Measurements from ENCODE around the gene MAP1LC3B2. TPM values are rescaled to one million over a fixed set of nuclear protein-coding genes. Genes with fewer than 3 reads are reported as not detected.
A peak's percentile ranks its signal among the peaks of the same experiment; 100 is the strongest.
"Not testable (repeated sequence)": the region's sequence is repeated elsewhere in the genome, so short reads cannot be mapped to it uniquely, and the experiment has no call there.

The MAP1LC3B2 gene
- total RNA-seq, 1 donor from 2014 or later, result not detected

- H3K27me3 ChIP-seq (ENCODE audit: control insufficient read depth in 3 of 3, insufficient read depth in 3 of 3, low read length in 3 of 3), result no peaks in the 10 kb centered on the region
- H3K9me3 ChIP-seq (ENCODE audit: control insufficient read depth in 3 of 3, low read length in 3 of 3), result no peaks in the 10 kb centered on the region
- H3K4me3 ChIP-seq (ENCODE audit: low read length in 3 of 3), result no peak overlapping the region
- H3K36me3 ChIP-seq (ENCODE audit: control insufficient read depth in 3 of 3, insufficient read depth in 3 of 3, low read length in 3 of 3), result no peaks in the 10 kb centered on the region
- H3K9ac ChIP-seq (ENCODE audit: low read depth in 1 of 3, low read length in 3 of 3), result no peak overlapping the region
- H3K4me1 ChIP-seq (ENCODE audit: control insufficient read depth in 3 of 3, insufficient read depth in 3 of 3, low read length in 3 of 3), result peaks cover 9 to 10% (median 9%) of the 10 kb centered on the region in 3 donors
- no peak overlapping the region for H3K27ac ChIP-seq (ENCODE audit: low read depth, low read length)
These were observed 2.7 kb upstream of the MAP1LC3B2 start for GRCh38 chr12:116556356-116556952.

DNA sequence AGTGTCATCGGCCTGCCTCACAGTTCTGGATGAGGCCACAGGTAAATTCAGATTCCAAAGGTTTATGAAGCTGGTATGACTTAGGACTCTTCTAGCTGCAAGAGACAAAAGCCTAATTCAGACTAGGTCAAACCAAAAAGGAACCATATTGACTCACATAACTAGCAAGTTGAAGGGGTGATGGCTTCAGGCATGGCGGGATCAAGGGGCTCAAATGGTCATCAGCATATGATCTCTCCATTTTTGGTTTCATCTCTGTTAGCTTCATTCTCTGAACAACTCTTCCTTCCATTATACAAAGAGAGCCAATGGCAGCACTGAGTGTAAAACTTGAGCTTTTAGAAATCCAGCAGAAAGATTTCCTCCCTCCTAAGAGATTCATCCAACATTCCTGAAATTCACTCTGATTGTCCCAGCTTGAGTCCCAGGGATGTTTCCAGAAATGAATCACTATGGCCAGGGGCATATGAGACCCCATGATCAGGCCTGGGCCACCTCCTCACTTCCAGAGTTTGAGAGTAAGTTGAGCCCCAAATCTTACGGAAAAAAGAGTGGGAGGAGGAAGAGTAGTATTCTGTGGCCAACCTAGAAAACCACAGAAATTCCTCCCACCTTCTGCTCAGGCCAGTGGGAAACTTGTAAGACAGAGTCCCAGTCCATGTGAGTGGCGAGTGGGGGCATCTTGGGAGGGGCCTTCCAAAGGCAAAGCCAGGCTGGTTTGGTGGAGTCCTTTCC lies 2.0 kb upstream of the MAP1LC3B2 start:
- H3K36me3 ChIP-seq (ENCODE audit: control insufficient read depth in 3 of 3, insufficient read depth in 3 of 3, low read length in 3 of 3), result no peaks in the 10 kb centered on the region
- no peak overlapping the region for H3K9ac ChIP-seq (ENCODE audit: low read depth in 1 of 3, low read length in 3 of 3)
- peaks cover 9 to 10% (median 9%) of the 10 kb centered on the region in 3 donors for H3K4me1 ChIP-seq (ENCODE audit: control insufficient read depth in 3 of 3, insufficient read depth in 3 of 3, low read length in 3 of 3)
- H3K27ac ChIP-seq (ENCODE audit: low read depth, low read length), result no peak overlapping the region
- no peaks in the 10 kb centered on the region for H3K9me3 ChIP-seq (ENCODE audit: control insufficient read depth in 3 of 3, low read length in 3 of 3)
- H3K4me3 ChIP-seq (ENCODE audit: low read length in 3 of 3), result no peak overlapping the region
- no peaks in the 10 kb centered on the region for H3K27me3 ChIP-seq (ENCODE audit: control insufficient read depth in 3 of 3, insufficient read depth in 3 of 3, low read length in 3 of 3)

GRCh38 chr12:116558280-116559161 lies 660 bp upstream of the MAP1LC3B2 start:
- no peak overlapping the region for H3K9ac ChIP-seq (ENCODE audit: low read depth in 1 of 3, low read length in 3 of 3)
- peak overlapping the region; percentile 50 for H3K27ac ChIP-seq (ENCODE audit: low read depth, low read length)
- H3K27me3 ChIP-seq (ENCODE audit: control insufficient read depth in 3 of 3, insufficient read depth in 3 of 3, low read length in 3 of 3), result no peaks in the 10 kb centered on the region
- H3K4me3 ChIP-seq (ENCODE audit: low read length in 3 of 3), result no peak overlapping the region
- H3K4me1 ChIP-seq (ENCODE audit: control insufficient read depth in 3 of 3, insufficient read depth in 3 of 3, low read length in 3 of 3), result peaks cover 9 to 10% (median 9%) of the 10 kb centered on the region in 3 donors
- no peaks in the 10 kb centered on the region for H3K36me3 ChIP-seq (ENCODE audit: control insufficient read depth in 3 of 3, insufficient read depth in 3 of 3, low read length in 3 of 3)
- H3K9me3 ChIP-seq (ENCODE audit: control insufficient read depth in 3 of 3, low read length in 3 of 3), result no peaks in the 10 kb centered on the region

DNA sequence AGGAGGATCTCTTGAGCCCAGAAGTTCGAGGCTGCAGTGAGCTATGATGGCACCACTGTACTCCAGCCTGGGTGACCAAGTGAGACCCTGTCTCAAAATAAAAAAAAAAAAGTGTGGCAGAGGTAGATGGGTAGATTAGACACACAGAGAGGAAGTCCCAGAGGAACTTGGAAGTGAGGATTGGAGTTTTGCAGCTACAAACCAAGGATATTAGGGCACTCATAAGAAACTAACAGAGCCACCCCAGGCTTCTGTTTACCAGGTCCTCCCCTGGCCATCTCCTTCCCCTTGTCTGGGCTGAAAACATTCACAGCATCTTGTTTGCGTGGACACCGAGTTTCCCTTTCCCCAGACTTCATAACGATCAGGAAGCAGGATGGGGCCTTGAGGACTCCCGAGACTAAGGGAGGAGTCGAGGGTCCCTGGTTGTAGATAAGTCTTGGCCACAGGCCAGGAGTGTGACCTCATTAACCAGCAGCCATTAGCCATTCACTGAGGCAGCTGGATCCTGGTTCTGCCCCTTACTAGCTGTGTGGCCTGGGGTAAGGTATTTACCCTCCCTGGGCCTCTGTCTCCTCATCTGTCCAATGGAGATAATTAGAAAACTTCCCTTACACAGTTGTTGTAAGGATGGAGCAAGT lies 2.1 kb downstream of the MAP1LC3B2 start:
- no peaks in the 10 kb centered on the region for H3K36me3 ChIP-seq (ENCODE audit: control insufficient read depth in 3 of 3, insufficient read depth in 3 of 3, low read length in 3 of 3)
- no peaks in the 10 kb centered on the region for H3K9me3 ChIP-seq (ENCODE audit: control insufficient read depth in 3 of 3, low read length in 3 of 3)
- H3K9ac ChIP-seq (ENCODE audit: low read depth in 1 of 3, low read length in 3 of 3), result no peak overlapping the region
- H3K4me1 ChIP-seq (ENCODE audit: control insufficient read depth in 3 of 3, insufficient read depth in 3 of 3, low read length in 3 of 3), result peaks cover 9 to 10% (median 9%) of the 10 kb centered on the region in 3 donors
- no peaks in the 10 kb centered on the region for H3K27me3 ChIP-seq (ENCODE audit: control insufficient read depth in 3 of 3, insufficient read depth in 3 of 3, low read length in 3 of 3)
- no peak overlapping the region for H3K27ac ChIP-seq (ENCODE audit: low read depth, low read length)
- H3K4me3 ChIP-seq (ENCODE audit: low read length in 3 of 3), result no peak overlapping the region

DNA sequence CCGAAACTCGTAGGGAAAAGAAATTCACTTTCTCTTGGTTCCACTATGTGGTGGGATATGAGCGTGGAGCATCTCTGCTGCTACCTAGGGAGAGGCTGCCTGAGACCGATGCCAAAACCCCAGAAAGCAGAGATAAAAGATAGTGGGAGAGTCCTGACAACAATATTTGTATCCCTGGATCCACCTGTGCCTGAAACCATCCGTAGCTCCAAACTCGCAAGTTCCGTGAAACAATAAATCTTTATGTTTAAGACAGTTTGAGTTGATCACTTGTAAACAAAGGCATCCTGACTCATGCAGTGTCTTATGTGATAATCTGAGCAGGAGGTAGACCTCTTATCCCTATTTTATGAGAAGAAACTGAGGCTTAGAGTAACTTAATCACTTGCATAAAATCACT lies 2.9 kb downstream of the MAP1LC3B2 start:
- peaks cover 9 to 10% (median 9%) of the 10 kb centered on the region in 3 donors for H3K4me1 ChIP-seq (ENCODE audit: control insufficient read depth in 3 of 3, insufficient read depth in 3 of 3, low read length in 3 of 3)
- no peak overlapping the region for H3K9ac ChIP-seq (ENCODE audit: low read depth in 1 of 3, low read length in 3 of 3)
- H3K9me3 ChIP-seq (ENCODE audit: control insufficient read depth in 3 of 3, low read length in 3 of 3), result no peaks in the 10 kb centered on the region
- H3K27ac ChIP-seq (ENCODE audit: low read depth, low read length), result no peak overlapping the region
- H3K36me3 ChIP-seq (ENCODE audit: control insufficient read depth in 3 of 3, insufficient read depth in 3 of 3, low read length in 3 of 3), result no peaks in the 10 kb centered on the region
- no peaks in the 10 kb centered on the region for H3K27me3 ChIP-seq (ENCODE audit: control insufficient read depth in 3 of 3, insufficient read depth in 3 of 3, low read length in 3 of 3)
- no peak overlapping the region for H3K4me3 ChIP-seq (ENCODE audit: low read length in 3 of 3)

GRCh38 chr12:116563262-116563661 lies 4.1 kb downstream of the MAP1LC3B2 start:
- Histone ChIP-seq H3K9ac (ENCODE audit: low read depth in 1 of 3, low read length in 3 of 3) (no peak overlapping the region), H3K27ac (ENCODE audit: low read depth, low read length) (no peak overlapping the region), H3K4me3 (ENCODE audit: low read length in 3 of 3) (no peak overlapping the region), H3K9me3 (ENCODE audit: control insufficient read depth in 3 of 3, low read length in 3 of 3) (no peaks in the 10 kb centered on the region), H3K36me3 (ENCODE audit: control insufficient read depth in 3 of 3, insufficient read depth in 3 of 3, low read length in 3 of 3) (no peaks in the 10 kb centered on the region), H3K27me3 (ENCODE audit: control insufficient read depth in 3 of 3, insufficient read depth in 3 of 3, low read length in 3 of 3) (no peaks in the 10 kb centered on the region), H3K4me1 (ENCODE audit: control insufficient read depth in 3 of 3, insufficient read depth in 3 of 3, low read length in 3 of 3) (peaks cover 9 to 10% (median 9%) of the 10 kb centered on the region in 3 donors)

GRCh38 chr12:116564080-116564479 lies 4.9 kb downstream of the MAP1LC3B2 start:
- Histone ChIP-seq H3K36me3 (ENCODE audit: control insufficient read depth in 3 of 3, insufficient read depth in 3 of 3, low read length in 3 of 3) (no peaks in the 10 kb centered on the region), H3K27me3 (ENCODE audit: control insufficient read depth in 3 of 3, insufficient read depth in 3 of 3, low read length in 3 of 3) (no peaks in the 10 kb centered on the region)

GRCh38 chr12:116565221-116565620 lies 6.0 kb downstream of the MAP1LC3B2 start:
- H3K36me3 ChIP-seq (ENCODE audit: control insufficient read depth in 3 of 3, insufficient read depth in 3 of 3, low read length in 3 of 3), result not testable (repeated sequence)

More at GRCh38 chr12:116564080-116564479, 4.9 kb downstream of the MAP1LC3B2 start:
- H3K4me1 ChIP-seq (ENCODE audit: control insufficient read depth in 3 of 3, insufficient read depth in 3 of 3, low read length in 3 of 3), result peaks cover 5 to 7% (median 5%) of the 10 kb centered on the region in 3 donors
- no peaks in the 10 kb centered on the region for H3K9me3 ChIP-seq (ENCODE audit: control insufficient read depth in 3 of 3, low read length in 3 of 3)
- no peak overlapping the region for H3K27ac ChIP-seq (ENCODE audit: low read depth, low read length)
- H3K9ac ChIP-seq (ENCODE audit: low read depth in 1 of 3, low read length in 3 of 3), result no peak overlapping the region
- no peak overlapping the region for H3K4me3 ChIP-seq (ENCODE audit: low read length in 3 of 3)

DNA sequence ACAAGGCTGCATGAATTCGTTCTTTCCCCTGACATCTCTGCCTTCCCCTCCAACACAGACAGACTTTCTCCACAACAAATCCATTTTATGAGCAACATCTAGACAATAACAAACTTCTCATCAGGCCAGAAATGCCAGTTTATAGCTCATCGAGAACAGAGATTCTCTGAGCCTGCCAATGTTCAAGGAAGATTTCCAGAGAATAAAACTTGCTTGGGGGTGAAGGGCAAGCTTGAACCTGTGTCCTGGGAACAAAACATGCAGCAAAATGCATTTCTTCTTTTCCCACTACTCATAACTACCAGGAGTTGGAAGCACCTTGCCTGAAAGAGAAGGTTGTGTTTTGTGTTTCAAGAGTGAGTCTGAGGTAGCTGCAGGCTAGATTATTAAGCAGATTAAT lies 6.8 kb downstream of the MAP1LC3B2 start:
- no peaks in the 10 kb centered on the region for H3K9me3 ChIP-seq (ENCODE audit: control insufficient read depth in 3 of 3, low read length in 3 of 3)
- no peaks in the 10 kb centered on the region for H3K27me3 ChIP-seq (ENCODE audit: control insufficient read depth in 3 of 3, insufficient read depth in 3 of 3, low read length in 3 of 3)
- no peak overlapping the region for H3K27ac ChIP-seq (ENCODE audit: low read depth, low read length)
- no peak overlapping the region for H3K9ac ChIP-seq (ENCODE audit: low read depth in 1 of 3, low read length in 3 of 3)
- H3K36me3 ChIP-seq (ENCODE audit: control insufficient read depth in 3 of 3, insufficient read depth in 3 of 3, low read length in 3 of 3), result no peaks in the 10 kb centered on the region
- no peaks in the 10 kb centered on the region for H3K4me1 ChIP-seq (ENCODE audit: control insufficient read depth in 3 of 3, insufficient read depth in 3 of 3, low read length in 3 of 3)
- no peak overlapping the region for H3K4me3 ChIP-seq (ENCODE audit: low read length in 3 of 3)

More at GRCh38 chr12:116565221-116565620, 6.0 kb downstream of the MAP1LC3B2 start:
- not testable (repeated sequence) for H3K9me3 ChIP-seq (ENCODE audit: control insufficient read depth in 3 of 3, low read length in 3 of 3); H3K4me3 ChIP-seq (ENCODE audit: low read length in 3 of 3); H3K27me3 ChIP-seq (ENCODE audit: control insufficient read depth in 3 of 3, insufficient read depth in 3 of 3, low read length in 3 of 3); H3K27ac ChIP-seq (ENCODE audit: low read depth, low read length); H3K9ac ChIP-seq (ENCODE audit: low read depth in 1 of 3, low read length in 3 of 3); H3K4me1 ChIP-seq (ENCODE audit: control insufficient read depth in 3 of 3, insufficient read depth in 3 of 3, low read length in 3 of 3)
